ENCODE results near the gene FNDC3B.

FNDC3B gene

GRCh38 chr3:172184106-172184822 is 144.9 kb downstream of the FNDC3B start:
- no peak for DNase-seq (ENCODE audit: low read depth in 3 of 3, low spot score in 1 of 3)

DNA sequence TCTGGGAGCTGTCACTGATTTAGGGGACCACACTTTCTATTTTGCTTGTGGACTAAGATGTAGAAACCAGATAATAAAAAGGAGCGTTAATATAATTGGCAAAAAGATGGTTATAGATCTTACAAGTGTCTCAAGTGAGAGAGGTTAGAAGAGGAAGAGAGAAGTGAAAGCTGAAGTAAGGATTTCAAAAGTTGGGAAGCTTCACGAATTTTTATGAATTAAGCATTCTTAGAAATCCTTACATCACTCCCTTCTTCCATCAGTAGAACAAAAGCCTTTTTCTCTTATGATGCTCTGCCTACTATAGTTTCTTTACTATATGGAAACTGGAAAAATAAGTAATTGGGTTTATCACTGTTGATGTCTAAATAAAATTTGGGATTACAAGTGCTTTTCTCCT is 146.5 kb downstream of the FNDC3B start:
- DNase-seq (ENCODE audit: low read depth in 3 of 3, low spot score in 1 of 3) = no peak

GRCh38 chr3:172186607-172187006 is 147.2 kb downstream of the FNDC3B start:
- DNase-seq (ENCODE audit: low read depth in 3 of 3, low spot score in 1 of 3) = no peak

- DNase-seq (ENCODE audit: low read depth in 3 of 3, low spot score in 1 of 3) = no peak
Measured at GRCh38 chr3:172187511-172187910, 148.1 kb downstream of the FNDC3B start.

GRCh38 chr3:172188511-172188910 is 149.1 kb downstream of the FNDC3B start:
- DNase-seq (ENCODE audit: low read depth in 3 of 3, low spot score in 1 of 3) = no peak

DNA sequence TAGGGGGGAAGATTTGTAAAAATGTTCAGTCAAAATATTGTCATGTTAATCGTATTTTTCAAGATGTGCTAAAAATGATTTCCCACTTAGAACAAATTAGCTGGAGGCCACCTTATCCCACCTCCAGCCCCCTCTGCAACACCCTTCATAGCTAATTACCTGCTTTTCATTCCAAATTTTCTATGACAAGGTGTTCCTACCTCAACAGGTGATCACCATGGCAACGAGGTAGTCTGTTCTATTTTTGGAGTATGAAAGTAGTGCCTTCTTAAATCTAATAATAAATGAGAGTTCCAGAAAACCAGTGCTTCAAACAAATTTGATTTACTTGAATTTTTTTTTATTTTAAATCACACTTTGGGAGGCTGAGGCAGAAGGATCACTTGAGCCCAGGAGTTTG is 149.8 kb downstream of the FNDC3B start:
- DNase-seq (ENCODE audit: low read depth in 3 of 3, low spot score in 1 of 3) = no peak

GRCh38 chr3:172189987-172190603 is 150.7 kb downstream of the FNDC3B start:
- DNase-seq (ENCODE audit: low read depth in 3 of 3, low spot score in 1 of 3) = no peak

DNA sequence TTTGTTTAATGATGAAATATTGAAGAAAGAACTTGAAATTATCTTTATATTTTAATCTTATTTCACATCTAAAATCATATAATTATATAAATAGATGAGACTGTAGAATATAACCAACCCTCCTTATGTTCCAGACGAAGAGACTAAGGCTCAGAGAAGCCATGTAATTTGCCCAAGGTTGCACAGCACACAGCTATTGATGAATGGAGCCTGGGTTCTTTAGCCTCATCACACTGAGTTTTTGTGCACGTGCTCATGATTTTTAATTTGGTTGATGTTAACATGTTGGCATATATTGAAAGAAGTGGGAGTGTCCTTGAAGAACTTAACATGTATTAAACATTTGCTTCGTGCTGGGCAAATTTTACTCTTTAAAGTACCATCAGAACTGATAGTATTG is 151.6 kb downstream of the FNDC3B start:
- no peak for DNase-seq (ENCODE audit: low read depth in 3 of 3, low spot score in 1 of 3)

DNA sequence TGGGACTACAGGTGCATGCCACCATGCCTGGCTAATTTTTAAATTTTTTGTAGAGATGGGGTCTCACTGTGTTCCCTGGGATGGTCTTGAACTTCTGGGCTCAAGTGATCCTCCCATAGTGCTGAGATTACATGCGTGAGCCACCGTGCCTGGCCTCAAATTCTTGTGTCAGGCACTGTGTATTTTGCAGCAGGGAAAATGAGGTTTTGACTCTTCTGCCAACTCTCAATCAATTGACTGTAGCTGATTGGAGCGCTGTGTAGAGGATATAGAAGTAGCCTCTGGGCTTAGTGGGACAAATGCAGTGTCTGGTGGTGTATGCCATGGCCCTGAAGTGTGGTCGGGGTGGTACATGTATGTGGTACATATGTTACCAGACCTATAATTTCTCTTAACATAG is 152.3 kb downstream of the FNDC3B start:
- no peak for DNase-seq (ENCODE audit: low read depth in 3 of 3, low spot score in 1 of 3)

GRCh38 chr3:172192830-172193415 is 153.5 kb downstream of the FNDC3B start:
- no peak for DNase-seq (ENCODE audit: low read depth in 3 of 3, low spot score in 1 of 3)

DNA sequence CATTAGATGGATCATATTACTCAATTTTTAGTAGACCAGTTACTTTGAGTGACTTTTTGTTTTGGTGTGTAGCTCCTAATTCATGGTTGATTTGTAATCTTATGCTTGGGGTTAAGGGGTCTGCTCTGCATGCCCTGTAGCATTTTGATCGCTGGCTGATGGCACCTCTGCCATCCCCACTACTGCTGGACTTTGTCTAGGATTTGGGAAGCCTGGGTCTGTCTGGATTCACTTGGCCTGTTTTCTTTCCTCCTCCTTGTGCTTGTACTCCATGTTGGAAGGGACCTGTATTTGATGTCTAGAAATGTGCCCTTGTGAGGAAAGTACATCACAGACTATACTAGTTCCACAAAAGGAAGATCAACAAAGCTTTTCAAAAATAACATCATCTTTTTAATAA is 154.1 kb downstream of the FNDC3B start:
- DNase-seq (ENCODE audit: low read depth in 3 of 3, low spot score in 1 of 3) = no peak

GRCh38 chr3:172194702-172195406 is 155.5 kb downstream of the FNDC3B start:
- no peak for DNase-seq (ENCODE audit: low read depth in 3 of 3, low spot score in 1 of 3)

DNA sequence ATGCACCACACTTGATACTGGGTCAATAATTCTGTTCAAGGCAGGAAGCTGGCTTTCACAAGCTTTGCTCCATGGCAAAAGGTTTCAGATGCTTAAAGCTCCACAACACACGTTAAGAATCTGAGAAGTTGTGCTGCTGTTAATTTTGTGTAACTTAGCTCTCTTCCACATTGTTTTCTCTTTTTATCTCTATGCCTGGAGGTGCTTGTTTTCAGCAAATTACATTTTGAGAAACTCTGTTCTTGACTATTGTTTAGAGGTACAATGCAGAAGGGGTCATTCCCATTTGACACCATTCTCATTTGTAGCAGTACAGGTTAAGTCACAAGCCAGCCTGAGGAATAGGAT is 156.0 kb downstream of the FNDC3B start:
- no peak for DNase-seq (ENCODE audit: low read depth in 3 of 3, low spot score in 1 of 3)

DNA sequence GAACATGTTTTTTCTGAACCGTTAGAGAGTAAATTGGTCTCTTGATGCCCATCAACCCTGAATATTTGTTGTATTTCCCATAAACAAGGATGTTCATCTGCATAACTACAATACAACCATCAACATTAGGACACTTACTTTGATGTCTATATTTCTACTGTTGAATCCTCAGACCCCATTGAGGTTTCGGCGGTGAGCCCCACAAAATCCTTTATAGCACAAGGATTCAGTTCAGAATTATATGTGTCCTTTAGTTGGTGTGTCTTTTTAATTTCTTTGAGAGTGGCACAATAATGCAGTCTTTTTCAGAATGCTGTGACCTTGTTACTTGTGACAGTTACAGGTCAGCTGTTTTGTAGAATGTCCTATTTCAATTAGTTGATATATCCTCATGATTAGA is 158.0 kb downstream of the FNDC3B start:
- DNase-seq (ENCODE audit: low read depth in 3 of 3, low spot score in 1 of 3) = no peak

GRCh38 chr3:172198428-172198827 is 159.1 kb downstream of the FNDC3B start:
- DNase-seq (ENCODE audit: low read depth in 3 of 3, low spot score in 1 of 3) = no peak

DNA sequence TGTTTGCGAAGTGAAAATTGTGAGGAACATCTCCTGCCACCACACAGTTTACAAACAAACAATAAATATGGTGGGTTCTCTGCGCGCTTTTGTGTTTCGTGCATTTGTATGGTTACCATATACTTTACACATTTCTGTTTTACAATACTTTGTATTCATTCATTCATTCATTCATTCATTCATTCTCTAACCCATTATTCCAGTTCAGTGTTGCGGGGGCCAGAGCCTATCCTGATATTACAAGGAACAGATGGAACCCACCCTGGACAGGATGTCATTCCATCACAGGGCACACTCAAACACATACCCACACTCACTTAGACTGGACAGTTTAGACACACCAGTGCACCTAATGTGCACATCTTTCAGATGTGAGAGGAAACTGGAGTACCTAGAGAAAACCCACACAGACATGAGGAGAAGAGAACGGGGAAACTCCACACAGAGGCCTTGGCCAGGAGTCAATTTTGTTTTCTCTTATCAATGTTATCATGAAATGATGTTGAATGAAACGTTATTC is 160.5 kb downstream of the FNDC3B start:
- DNase-seq (ENCODE audit: low read depth in 3 of 3, low spot score in 1 of 3) = no peak

GRCh38 chr3:172201136-172201869 is 161.9 kb downstream of the FNDC3B start:
- DNase-seq (ENCODE audit: low read depth in 3 of 3, low spot score in 1 of 3) = no peak

DNA sequence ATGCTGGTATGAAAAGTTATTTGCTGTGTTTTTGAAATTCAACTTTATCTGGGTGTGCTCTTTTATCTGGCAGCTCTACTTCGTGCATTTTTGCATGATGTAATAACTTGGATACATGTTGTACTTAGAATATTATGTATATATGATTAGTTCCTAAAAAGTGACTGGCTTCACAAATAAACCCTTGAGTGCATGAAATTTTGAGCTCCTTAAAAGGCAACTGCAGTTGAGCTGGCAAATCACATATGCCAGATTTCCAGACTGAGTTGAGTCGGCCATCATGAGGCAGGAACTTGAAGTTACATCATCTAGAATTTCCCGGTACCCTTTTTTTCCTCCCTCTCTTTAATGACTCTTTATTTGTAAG is 162.5 kb downstream of the FNDC3B start:
- no peak for DNase-seq (ENCODE audit: low read depth in 3 of 3, low spot score in 1 of 3)

DNA sequence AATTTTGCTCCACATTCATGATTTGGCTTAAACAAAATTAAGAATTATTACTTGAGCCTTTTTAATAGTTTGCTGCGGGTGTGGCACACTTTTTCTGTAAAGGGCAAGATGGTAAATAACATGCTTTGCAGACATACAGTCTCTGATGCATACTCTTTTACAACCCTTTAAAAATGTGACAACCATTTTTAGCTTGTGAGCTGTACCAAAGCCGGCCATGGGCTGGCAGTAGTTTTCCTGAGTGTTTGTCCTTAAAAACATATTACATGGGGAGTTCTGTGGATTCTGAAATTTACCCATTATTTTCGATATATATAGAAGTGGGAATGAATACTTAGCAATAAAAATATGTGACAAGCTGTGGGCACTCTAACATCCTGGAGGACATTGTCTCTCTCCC is 163.4 kb downstream of the FNDC3B start:
- DNase-seq (ENCODE audit: low read depth in 3 of 3, low spot score in 1 of 3) = no peak

- DNase-seq (ENCODE audit: low read depth in 3 of 3, low spot score in 1 of 3) = no peak
Measured at GRCh38 chr3:172203522-172204258, 164.3 kb downstream of the FNDC3B start.

- no peak for DNase-seq (ENCODE audit: low read depth in 3 of 3, low spot score in 1 of 3)
Measured at GRCh38 chr3:172204716-172205115, 165.3 kb downstream of the FNDC3B start.
